Measurements from ENCODE around the gene CABP1. TPM values are rescaled to one million over a fixed set of nuclear protein-coding genes. Genes with fewer than 3 reads are reported as not detected.

Gene CABP1
- total and polyA plus RNA-seq, 10 of the 15 experiments (the other 5 are each of a cell fraction or from before 2014, with no cell fraction given) = 0.16 to 2.4 (median 0.80) TPM; not detected in 2

- FAIRE-seq (no peak), ATAC-seq (no peak), DNase-seq (ENCODE audit: low read depth, low spot score) (no peak)
- Histone ChIP-seq H3K9ac (ENCODE audit: control insufficient read depth, insufficient read depth, low read length) (no peak overlapping the region), H3K79me2 (ENCODE audit: control insufficient read depth, insufficient read depth, low read length) (no peaks in the 10 kb centered on the region), H3K4me2 (ENCODE audit: control insufficient read depth, insufficient read depth) (no peak overlapping the region), H3K9me3 (replicated peaks; ENCODE audit: control insufficient read depth, insufficient read depth, low read length) (no peaks in the 10 kb centered on the region), H3K4me1 (ENCODE audit: control insufficient read depth, insufficient read depth, low read length) (peaks cover 6% of the 10 kb centered on the region), H3K27me3 (replicated peaks in 1 of 2; ENCODE audit: control insufficient read depth in 2 of 2, insufficient read depth in 2 of 2, low read length in 1 of 2) (peaks cover 6 to 8% of the 10 kb centered on the region in 2 experiments), H3K36me3 (ENCODE audit: control insufficient read depth in 2 of 2, insufficient read depth in 2 of 2, low read length in 1 of 2) (no peaks in the 10 kb centered on the region), H2AFZ (ENCODE audit: control insufficient read depth, low read depth, low read length) (no peak overlapping the region), H3K4me3 (no peak overlapping the region), H4K20me1 (ENCODE audit: control insufficient read depth, insufficient read depth) (no peaks in the 10 kb centered on the region), H3K27ac (ENCODE audit: control insufficient read depth, insufficient read depth) (no peak overlapping the region)
- RAD21 ChIA-PET (ENCODE audit: unreplicated experiment) = interaction anchor here (1.7 to 1.8 kb wide), 2 partner anchors 71 to 328 kb away, joined by 6 read pairs; no protein-coding TSS in a partner anchor
- intact Hi-C loops (cut with micrococcal nuclease; ENCODE audit: unreplicated experiment) (no loop called here), in situ Hi-C loops (cut with MboI) (no loop called here)
- no TSS peak for BruUV-seq (replicated peaks)
- POLR2A ChIA-PET = no interaction called here
- 47% methylated on average over 4 of the region's 4 CpGs for whole genome bisulfite sequencing (ENCODE audit: insufficient coverage, insufficient replicate concordance, low lambda C conversion rate, missing lambda C conversion rate)
- SMC1A ChIA-PET (ENCODE audit: uncharacterized antibody, unreplicated experiment) = interaction anchor here (7.7 kb wide), 1 partner anchor 43 kb away, joined by 167 read pairs; the partner anchor contains the start of gene MLEC
- CTCF ChIA-PET = interaction anchor here (0.9 to 14.4 kb wide), 4 partner anchors 40 to 328 kb away, joined by 4 to 454 read pairs (median 58); partner anchors contain the start of genes MLEC and POP5
- TF ChIP-seq RAD21 (IDR thresholded peaks at IDR 0.05; ENCODE audit: insufficient read depth, low read depth, low read length) (no peak), EZH2 (IDR thresholded peaks at IDR 0.05; ENCODE audit: borderline replicate concordance, control insufficient read depth, low read depth, low read length) (no peak), NRF1 (conservative IDR thresholded peaks at IDR 0.05; ENCODE audit: low read depth, low read length) (no peak), GATAD2B (conservative IDR thresholded peaks at IDR 0.05; ENCODE audit: low read depth) (no peak), ZNF274 (IDR thresholded peaks at IDR 0.05; ENCODE audit: insufficient read depth, insufficient read length) (no peak), TAF1 (IDR thresholded peaks at IDR 0.05; ENCODE audit: borderline replicate concordance, low read depth, low read length) (no peak), DPF2 (IDR thresholded peaks at IDR 0.05) (no peak), RB1 (IDR thresholded peaks at IDR 0.05; ENCODE audit: borderline replicate concordance) (no peak), E2F8 (IDR thresholded peaks at IDR 0.05; ENCODE audit: low read depth, partially characterized antibody) (no peak), STAT3 (IDR thresholded peaks at IDR 0.05; ENCODE audit: low read depth, low read length) (no peak)
- TF ChIP-seq, protein P1, sequence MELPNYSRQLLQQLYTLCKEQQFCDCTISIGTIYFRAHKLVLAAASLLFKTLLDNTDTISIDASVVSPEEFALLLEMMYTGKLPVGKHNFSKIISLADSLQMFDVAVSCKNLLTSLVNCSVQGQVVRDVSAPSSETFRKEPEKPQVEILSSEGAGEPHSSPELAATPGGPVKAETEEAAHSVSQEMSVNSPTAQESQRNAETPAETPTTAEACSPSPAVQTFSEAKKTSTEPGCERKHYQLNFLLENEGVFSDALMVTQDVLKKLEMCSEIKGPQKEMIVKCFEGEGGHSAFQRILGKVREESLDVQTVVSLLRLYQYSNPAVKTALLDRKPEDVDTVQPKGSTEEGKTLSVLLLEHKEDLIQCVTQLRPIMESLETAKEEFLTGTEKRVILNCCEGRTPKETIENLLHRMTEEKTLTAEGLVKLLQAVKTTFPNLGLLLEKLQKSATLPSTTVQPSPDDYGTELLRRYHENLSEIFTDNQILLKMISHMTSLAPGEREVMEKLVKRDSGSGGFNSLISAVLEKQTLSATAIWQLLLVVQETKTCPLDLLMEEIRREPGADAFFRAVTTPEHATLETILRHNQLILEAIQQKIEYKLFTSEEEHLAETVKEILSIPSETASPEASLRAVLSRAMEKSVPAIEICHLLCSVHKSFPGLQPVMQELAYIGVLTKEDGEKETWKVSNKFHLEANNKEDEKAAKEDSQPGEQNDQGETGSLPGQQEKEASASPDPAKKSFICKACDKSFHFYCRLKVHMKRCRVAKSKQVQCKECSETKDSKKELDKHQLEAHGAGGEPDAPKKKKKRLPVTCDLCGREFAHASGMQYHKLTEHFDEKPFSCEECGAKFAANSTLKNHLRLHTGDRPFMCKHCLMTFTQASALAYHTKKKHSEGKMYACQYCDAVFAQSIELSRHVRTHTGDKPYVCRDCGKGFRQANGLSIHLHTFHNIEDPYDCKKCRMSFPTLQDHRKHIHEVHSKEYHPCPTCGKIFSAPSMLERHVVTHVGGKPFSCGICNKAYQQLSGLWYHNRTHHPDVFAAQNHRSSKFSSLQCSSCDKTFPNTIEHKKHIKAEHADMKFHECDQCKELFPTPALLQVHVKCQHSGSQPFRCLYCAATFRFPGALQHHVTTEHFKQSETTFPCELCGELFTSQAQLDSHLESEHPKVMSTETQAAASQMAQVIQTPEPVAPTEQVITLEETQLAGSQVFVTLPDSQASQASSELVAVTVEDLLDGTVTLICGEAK (IDR thresholded peaks at IDR 0.05; ENCODE audit: borderline replicate concordance) = no peak
- TF ChIP-seq, protein P2, sequence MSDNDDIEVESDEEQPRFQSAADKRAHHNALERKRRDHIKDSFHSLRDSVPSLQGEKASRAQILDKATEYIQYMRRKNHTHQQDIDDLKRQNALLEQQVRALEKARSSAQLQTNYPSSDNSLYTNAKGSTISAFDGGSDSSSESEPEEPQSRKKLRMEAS (IDR thresholded peaks at IDR 0.05; ENCODE audit: low read depth, low read length) = no peak
- TF ChIP-seq, protein P3, sequence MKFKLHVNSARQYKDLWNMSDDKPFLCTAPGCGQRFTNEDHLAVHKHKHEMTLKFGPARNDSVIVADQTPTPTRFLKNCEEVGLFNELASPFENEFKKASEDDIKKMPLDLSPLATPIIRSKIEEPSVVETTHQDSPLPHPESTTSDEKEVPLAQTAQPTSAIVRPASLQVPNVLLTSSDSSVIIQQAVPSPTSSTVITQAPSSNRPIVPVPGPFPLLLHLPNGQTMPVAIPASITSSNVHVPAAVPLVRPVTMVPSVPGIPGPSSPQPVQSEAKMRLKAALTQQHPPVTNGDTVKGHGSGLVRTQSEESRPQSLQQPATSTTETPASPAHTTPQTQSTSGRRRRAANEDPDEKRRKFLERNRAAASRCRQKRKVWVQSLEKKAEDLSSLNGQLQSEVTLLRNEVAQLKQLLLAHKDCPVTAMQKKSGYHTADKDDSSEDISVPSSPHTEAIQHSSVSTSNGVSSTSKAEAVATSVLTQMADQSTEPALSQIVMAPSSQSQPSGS (IDR thresholded peaks at IDR 0.05; ENCODE audit: low read length) = no peak
- TF ChIP-seq, protein P4, sequence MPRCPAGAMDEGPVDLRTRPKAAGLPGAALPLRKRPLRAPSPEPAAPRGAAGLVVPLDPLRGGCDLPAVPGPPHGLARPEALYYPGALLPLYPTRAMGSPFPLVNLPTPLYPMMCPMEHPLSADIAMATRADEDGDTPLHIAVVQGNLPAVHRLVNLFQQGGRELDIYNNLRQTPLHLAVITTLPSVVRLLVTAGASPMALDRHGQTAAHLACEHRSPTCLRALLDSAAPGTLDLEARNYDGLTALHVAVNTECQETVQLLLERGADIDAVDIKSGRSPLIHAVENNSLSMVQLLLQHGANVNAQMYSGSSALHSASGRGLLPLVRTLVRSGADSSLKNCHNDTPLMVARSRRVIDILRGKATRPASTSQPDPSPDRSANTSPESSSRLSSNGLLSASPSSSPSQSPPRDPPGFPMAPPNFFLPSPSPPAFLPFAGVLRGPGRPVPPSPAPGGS (IDR thresholded peaks at IDR 0.05; ENCODE audit: borderline replicate concordance, insufficient read depth, low read depth, low read length, poor library complexity, severe bottlenecking) = no peak
Measured at GRCh38 chr12:120643574-120643973, 3.1 kb downstream of the CABP1 start.
